H9 (cell line): ENCODE measurements around the gene MAP1S. TPM values are rescaled to one million over a fixed set of nuclear protein-coding genes. Genes with fewer than 3 reads are reported as not detected.

ENCODE experiments used
- DNase-seq: peaks from one replicate; pipeline ENCODE4 v3.0.0-alpha.2; 2017
- H2AFZ ChIP-seq: one replicate; pipeline ENCODE4 v1.6.1; 2013; ENCODE audit warnings: mild to moderate bottlenecking, low read length, control low read depth, moderate library complexity
- H2AK5ac ChIP-seq: 2 replicates; pipeline ENCODE4 v1.6.1; 2013; ENCODE audit warnings: low read length, control low read depth, mixed read lengths; ENCODE audit not compliant: insufficient read length
- H2BK120ac ChIP-seq: one replicate; pipeline ENCODE4 v1.6.1; 2013; ENCODE audit warnings: low read depth, mild to moderate bottlenecking, low read length, control low read depth, inconsistent platforms; ENCODE audit not compliant: poor library complexity, severe bottlenecking
- H2BK12ac ChIP-seq: 2 replicates; pipeline ENCODE4 v1.6.1; 2013; ENCODE audit warnings: low read length, control low read depth, mixed read lengths, low read depth; ENCODE audit not compliant: insufficient read length
- H2BK15ac ChIP-seq: 2 replicates; pipeline ENCODE4 v1.6.1; 2013; ENCODE audit warnings: low read depth, low read length, control low read depth
- H2BK20ac ChIP-seq: one replicate; pipeline ENCODE4 v1.6.1; 2013; ENCODE audit warnings: low read depth, mild to moderate bottlenecking, low read length, control low read depth, inconsistent platforms; ENCODE audit not compliant: poor library complexity, severe bottlenecking
- H2BK5ac ChIP-seq: 2 replicates; pipeline ENCODE4 v1.6.1; 2013; ENCODE audit warnings: low read length, control low read depth, mixed read lengths; ENCODE audit not compliant: insufficient read length
- H3K14ac ChIP-seq: 2 replicates; pipeline ENCODE4 v1.6.1; 2013; ENCODE audit warnings: low read length, control low read depth; ENCODE audit not compliant: insufficient read depth
- H3K18ac ChIP-seq: 2 replicates; pipeline ENCODE4 v1.6.1; 2013; ENCODE audit warnings: low read depth, mild to moderate bottlenecking, mixed read lengths, low read length, control low read depth; ENCODE audit not compliant: insufficient read length
- H3K23ac ChIP-seq: 2 replicates; pipeline ENCODE4 v1.6.1; 2013; ENCODE audit warnings: low read length, control low read depth, mixed read lengths, low read depth; ENCODE audit not compliant: insufficient read length
- H3K23me2 ChIP-seq: 2 replicates; pipeline ENCODE4 v1.6.1; 2013; ENCODE audit warnings: low read depth, mild to moderate bottlenecking, mixed read lengths, low read length, control low read depth; ENCODE audit not compliant: insufficient read length, poor library complexity, severe bottlenecking
- H3K27ac ChIP-seq: 2 replicates; pipeline ENCODE4 v1.5.1; 2013; ENCODE audit warnings: low read length, control low read depth, mixed read lengths, low read depth; ENCODE audit not compliant: insufficient read length
- H3K27me3 ChIP-seq: 2 replicates; pipeline ENCODE4 v1.6.1; 2013; ENCODE audit warnings: low read length, control low read depth, inconsistent platforms; ENCODE audit not compliant: insufficient read depth
- H3K4ac ChIP-seq: 2 replicates; pipeline ENCODE4 v1.6.1; 2013; ENCODE audit warnings: low read depth, mild to moderate bottlenecking, control low read depth, inconsistent platforms, low read length, moderate library complexity
- H3K4me1 ChIP-seq: 2 replicates; pipeline ENCODE4 v1.6.1; 2013; ENCODE audit warnings: low read length, control low read depth, inconsistent platforms; ENCODE audit not compliant: insufficient read depth
- H3K4me2 ChIP-seq: 2 replicates; pipeline ENCODE4 v1.6.1; 2013; ENCODE audit warnings: low read length, control low read depth, mixed read lengths; ENCODE audit not compliant: insufficient read length, insufficient read depth
- H3K56ac ChIP-seq: 2 replicates; pipeline ENCODE4 v1.6.1; 2013; ENCODE audit warnings: low read depth, mild to moderate bottlenecking, mixed read lengths, low read length, control low read depth; ENCODE audit not compliant: insufficient read length
- H3K79me1 ChIP-seq: 2 replicates; pipeline ENCODE4 v1.6.1; 2013; ENCODE audit warnings: low read depth, mild to moderate bottlenecking, moderate library complexity, low read length, control low read depth, inconsistent platforms; ENCODE audit not compliant: insufficient read depth, poor library complexity, severe bottlenecking
- H3K79me2 ChIP-seq: 2 replicates; pipeline ENCODE4 v1.6.1; 2013; ENCODE audit warnings: low read length, control low read depth, inconsistent platforms; ENCODE audit not compliant: insufficient read depth
- H3K9ac ChIP-seq: 2 replicates; pipeline ENCODE4 v1.6.1; 2013; ENCODE audit warnings: low read length, control low read depth, mixed read lengths; ENCODE audit not compliant: insufficient read length; ENCODE audit errors: extremely low read depth
- H3K9me3 ChIP-seq: one replicate; pipeline ENCODE4 v1.6.1; 2013; ENCODE audit warnings: low read depth, low read length, inconsistent platforms; ENCODE audit not compliant: control insufficient read depth
- H3T11ph ChIP-seq: one replicate; pipeline ENCODE4 v1.6.1; 2013; ENCODE audit warnings: mild to moderate bottlenecking, low read length, control low read depth, inconsistent platforms
- H4K20me1 ChIP-seq: one replicate; pipeline ENCODE4 v1.6.1; 2013; ENCODE audit not compliant: control insufficient read depth, insufficient read length, insufficient read depth
- H4K5ac ChIP-seq: 2 replicates; pipeline ENCODE4 v1.6.1; 2013; ENCODE audit warnings: low read depth, mild to moderate bottlenecking, mixed read lengths, low read length, control low read depth; ENCODE audit not compliant: insufficient read length
- H4K8ac ChIP-seq: replicated peaks from 2 replicates; pipeline ENCODE4 v1.6.1; 2013; ENCODE audit warnings: low read length, control low read depth, mixed read lengths, low read depth; ENCODE audit not compliant: insufficient read length
- H4K91ac ChIP-seq: 2 replicates; pipeline ENCODE4 v1.6.1; 2013; ENCODE audit warnings: low read depth, mild to moderate bottlenecking, moderate library complexity, mixed read lengths, low read length, control low read depth; ENCODE audit not compliant: insufficient read length
- H3K27ac Mint-ChIP-seq, 3 experiments: 2 replicates in 2 of 3; 3 replicates in 1 of 3; pipeline ENCODE4 v1.8.0; 2020 to 2021; ENCODE audit warnings: mixed read lengths in 3 of 3, mild to moderate bottlenecking in 1 of 3, moderate library complexity in 1 of 3
- H3K27me3 Mint-ChIP-seq: 2 replicates; pipeline ENCODE4 v1.8.0; 2021; ENCODE audit warnings: low read depth, mild to moderate bottlenecking, moderate library complexity, mixed read lengths
- H3K36me3 Mint-ChIP-seq, 3 experiments: 2 replicates in 2 of 3; 3 replicates in 1 of 3; pipeline ENCODE4 v1.8.0; 2020 to 2021; ENCODE audit warnings: low read depth in 3 of 3, mixed read lengths in 3 of 3; ENCODE audit not compliant: insufficient read depth in 1 of 3
- H3K4me1 Mint-ChIP-seq, 2 experiments: 2 replicates each; pipeline ENCODE4 v1.8.0; 2020; ENCODE audit warnings: mixed read lengths in 2 of 2
- H3K4me3 Mint-ChIP-seq, 2 experiments: 2 replicates in 1 of 2; 3 replicates in 1 of 2; pipeline ENCODE4 v1.8.0; 2020 to 2021; ENCODE audit warnings: mild to moderate bottlenecking in 2 of 2, mixed read lengths in 2 of 2, moderate library complexity in 1 of 2
- H3K9me3 Mint-ChIP-seq, 2 experiments: 2 replicates in 1 of 2; 3 replicates in 1 of 2; pipeline ENCODE4 v1.8.0; 2020; ENCODE audit warnings: mild to moderate bottlenecking in 2 of 2, mixed read lengths in 2 of 2, moderate library complexity in 1 of 2
- WGBS: extraction: QIAGEN DNeasy Blood & Tissue Kit; methylation state at CpG from one replicate; pipeline ENCODE4 v1.1.7; 2013; ENCODE audit warnings: missing lambda C conversion rate, low lambda C conversion rate, mixed read lengths; ENCODE audit not compliant: insufficient read length; ENCODE audit errors: extremely low coverage; 5-methylcytosine and 5-hydroxymethylcytosine counted together
- total RNA-seq: library from RNA; stranded (reverse); gene quantifications from 2 replicates; pipeline ENCODE4 v1.2.1, GENCODE V29; 2021
- TF ChIP-seq, protein P1 (sequence below): fragments of 200-600 bp; sonication (generic); conservative IDR thresholded peaks from 3 replicates; pipeline ENCODE4 v1.8.0; 2021; ENCODE audit warnings: antibody characterized with exemption, mild to moderate bottlenecking

The MAP1S gene
- total RNA-seq, 1 experiment from 2014 or later, result 160 TPM

GRCh38 chr19:17681505-17682125, 37.7 kb upstream of the MAP1S start:
- H4K8ac ChIP-seq, result no peak overlapping the region
- H2BK12ac ChIP-seq, result no peak overlapping the region
- no peak overlapping the region for H4K5ac ChIP-seq
- H3K4me2 ChIP-seq, result no peak overlapping the region
- Mint-ChIP-seq H3K27me3 (peaks cover 3% of the 10 kb centered on the region), H3K9me3 (no peaks in the 10 kb centered on the region), H3K4me1 (peaks cover 35 to 44% of the 10 kb centered on the region in 2 experiments), H3K27ac (no peak overlapping the region), H3K4me3 (no peak overlapping the region), H3K36me3 (peaks cover 0 to 7% (median 2%) of the 10 kb centered on the region in 3 experiments; a peak in 3 of 7 replicates)
- H3K56ac ChIP-seq, result no peak overlapping the region
- H3K79me2 ChIP-seq, result peaks cover 12% of the 10 kb centered on the region
- no peak overlapping the region for H3K4ac ChIP-seq
- H3K4me1 ChIP-seq, result peaks cover 6% of the 10 kb centered on the region; the same call in 1 of the 2 replicates
- H3K9ac ChIP-seq, result no peak overlapping the region
- no peak overlapping the region for H2AFZ ChIP-seq
- no peaks in the 10 kb centered on the region for H3K27me3 ChIP-seq
- no peak overlapping the region for H3K23ac ChIP-seq
- H3T11ph ChIP-seq, result no peak overlapping the region
- no peak overlapping the region for H2BK5ac ChIP-seq
- H3K79me1 ChIP-seq, result peaks cover 4% of the 10 kb centered on the region
- H3K23me2 ChIP-seq, result peaks cover 12% of the 10 kb centered on the region
- H3K18ac ChIP-seq, result no peak overlapping the region
- H3K9me3 ChIP-seq, result no peaks in the 10 kb centered on the region
- no peak overlapping the region for H2BK20ac ChIP-seq
- no peak overlapping the region for H4K91ac ChIP-seq
- no peak overlapping the region for H2AK5ac ChIP-seq
- no peak overlapping the region for H2BK120ac ChIP-seq
- H3K14ac ChIP-seq, result no peak overlapping the region
- H4K20me1 ChIP-seq, result no peaks in the 10 kb centered on the region
- no CpG with 5 or more reads among the region's 25 CpGs for WGBS
- H3K27ac ChIP-seq, result no peak overlapping the region
- TF ChIP-seq, protein P1, sequence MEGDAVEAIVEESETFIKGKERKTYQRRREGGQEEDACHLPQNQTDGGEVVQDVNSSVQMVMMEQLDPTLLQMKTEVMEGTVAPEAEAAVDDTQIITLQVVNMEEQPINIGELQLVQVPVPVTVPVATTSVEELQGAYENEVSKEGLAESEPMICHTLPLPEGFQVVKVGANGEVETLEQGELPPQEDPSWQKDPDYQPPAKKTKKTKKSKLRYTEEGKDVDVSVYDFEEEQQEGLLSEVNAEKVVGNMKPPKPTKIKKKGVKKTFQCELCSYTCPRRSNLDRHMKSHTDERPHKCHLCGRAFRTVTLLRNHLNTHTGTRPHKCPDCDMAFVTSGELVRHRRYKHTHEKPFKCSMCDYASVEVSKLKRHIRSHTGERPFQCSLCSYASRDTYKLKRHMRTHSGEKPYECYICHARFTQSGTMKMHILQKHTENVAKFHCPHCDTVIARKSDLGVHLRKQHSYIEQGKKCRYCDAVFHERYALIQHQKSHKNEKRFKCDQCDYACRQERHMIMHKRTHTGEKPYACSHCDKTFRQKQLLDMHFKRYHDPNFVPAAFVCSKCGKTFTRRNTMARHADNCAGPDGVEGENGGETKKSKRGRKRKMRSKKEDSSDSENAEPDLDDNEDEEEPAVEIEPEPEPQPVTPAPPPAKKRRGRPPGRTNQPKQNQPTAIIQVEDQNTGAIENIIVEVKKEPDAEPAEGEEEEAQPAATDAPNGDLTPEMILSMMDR, result no peak
- DNase-seq, result peak; percentile 61
- H2BK15ac ChIP-seq, result no peak overlapping the region
